GM12874 (cell line): Measurements from ENCODE around the gene LRIF1.

Experiments
- CTCF ChIP-seq: IDR thresholded peaks from 2 replicates; pipeline ENCODE4 v1.5.1; 2011; ENCODE audit warnings: low read depth, mild to moderate bottlenecking, control low read depth, low read length, moderate library complexity; ENCODE audit not compliant: insufficient read depth

LRIF1 gene

GRCh38 chr1:110899458-110899843 lies 64.3 kb downstream of the LRIF1 start:
- no peak for TF ChIP-seq CTCF

DNA sequence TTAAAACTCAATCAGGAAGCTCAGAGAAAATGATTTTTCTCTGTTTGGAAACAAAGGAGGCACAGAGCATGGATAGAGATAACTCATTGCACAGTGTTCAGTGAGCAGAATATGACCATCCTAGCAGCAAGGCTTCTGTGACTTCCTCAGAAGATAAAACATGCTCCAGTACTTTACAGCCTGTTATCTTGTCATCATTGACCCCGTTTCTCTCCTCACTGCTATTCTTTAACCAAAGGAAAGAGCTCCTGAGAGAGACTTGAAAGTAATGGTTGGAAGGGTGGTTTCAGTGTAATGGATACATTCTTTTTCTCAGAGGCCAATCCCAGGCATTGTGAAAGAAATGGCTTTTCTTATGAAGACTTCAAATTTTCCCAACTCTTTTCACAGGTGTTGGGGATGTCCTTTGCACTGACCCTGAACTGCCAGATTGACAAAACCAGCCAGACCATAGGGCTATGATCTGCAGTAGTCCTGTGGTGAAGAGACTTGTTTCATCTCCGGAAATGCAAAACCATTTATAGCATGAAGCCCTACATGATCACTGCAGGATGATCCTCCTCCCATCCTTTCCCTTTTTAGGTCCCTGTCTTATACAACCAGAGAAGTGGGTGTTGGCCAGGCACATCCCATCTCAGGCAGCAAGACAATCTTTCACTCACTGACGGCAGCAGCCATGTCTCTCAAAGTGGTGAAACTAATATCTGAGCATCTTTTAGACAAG lies 64.8 kb downstream of the LRIF1 start:
- no peak for TF ChIP-seq CTCF

DNA sequence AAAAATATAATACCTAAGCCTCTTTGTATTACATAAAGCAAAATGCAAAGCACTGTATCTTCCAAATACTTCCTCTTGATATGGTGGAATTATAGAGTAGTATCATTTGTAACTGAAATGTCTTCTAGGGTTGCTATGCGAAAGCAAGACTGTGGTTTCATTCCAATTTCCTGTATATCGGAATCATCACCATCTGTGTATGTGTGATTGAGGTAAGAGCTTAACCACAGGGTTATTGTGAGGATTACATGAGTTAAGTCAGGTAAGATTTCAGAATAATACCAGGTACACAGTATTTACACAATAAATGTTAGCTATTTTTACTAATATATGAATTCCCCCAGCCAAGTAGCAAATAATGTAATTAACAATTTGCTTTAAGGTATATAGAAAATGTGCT lies 66.0 kb downstream of the LRIF1 start:
- TF ChIP-seq CTCF, result no peak
